Glomerular visceral epithelial cell (primary cell): ENCODE data around the gene OR4C11.

Source experiments
- DNase-seq: peaks from one replicate; pipeline ENCODE4 v3.0.0-alpha.2; 2016; ENCODE audit errors: extremely low spot score

OR4C11 gene, protein sequence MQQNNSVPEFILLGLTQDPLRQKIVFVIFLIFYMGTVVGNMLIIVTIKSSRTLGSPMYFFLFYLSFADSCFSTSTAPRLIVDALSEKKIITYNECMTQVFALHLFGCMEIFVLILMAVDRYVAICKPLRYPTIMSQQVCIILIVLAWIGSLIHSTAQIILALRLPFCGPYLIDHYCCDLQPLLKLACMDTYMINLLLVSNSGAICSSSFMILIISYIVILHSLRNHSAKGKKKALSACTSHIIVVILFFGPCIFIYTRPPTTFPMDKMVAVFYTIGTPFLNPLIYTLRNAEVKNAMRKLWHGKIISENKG

DNA sequence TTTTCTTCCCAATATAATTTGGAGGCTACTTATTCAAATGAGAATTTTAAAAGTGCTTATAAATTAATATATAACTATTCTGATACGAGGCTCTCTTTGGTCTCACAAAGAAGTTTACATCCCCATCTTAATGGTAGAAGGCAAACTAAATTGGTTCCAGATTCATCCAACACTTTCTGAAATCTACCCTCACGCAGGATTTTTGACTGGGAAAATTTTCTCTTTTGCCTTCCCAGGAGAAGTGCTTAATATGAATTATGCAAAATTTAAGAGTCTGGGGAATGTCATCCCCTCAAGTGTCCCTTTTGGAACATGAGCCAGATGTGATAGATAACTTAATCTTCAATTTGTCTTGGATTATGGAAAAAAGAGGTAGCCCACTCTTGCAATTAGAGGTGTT lies at the start of gene OR4C11:
Gene OR4C11, minus strand, starts transcription at position 101 of the 400 bp plus-strand sequence. CDS start 3,272 bp downstream, outside the sequence.
- DNase-seq = no peak

DNA sequence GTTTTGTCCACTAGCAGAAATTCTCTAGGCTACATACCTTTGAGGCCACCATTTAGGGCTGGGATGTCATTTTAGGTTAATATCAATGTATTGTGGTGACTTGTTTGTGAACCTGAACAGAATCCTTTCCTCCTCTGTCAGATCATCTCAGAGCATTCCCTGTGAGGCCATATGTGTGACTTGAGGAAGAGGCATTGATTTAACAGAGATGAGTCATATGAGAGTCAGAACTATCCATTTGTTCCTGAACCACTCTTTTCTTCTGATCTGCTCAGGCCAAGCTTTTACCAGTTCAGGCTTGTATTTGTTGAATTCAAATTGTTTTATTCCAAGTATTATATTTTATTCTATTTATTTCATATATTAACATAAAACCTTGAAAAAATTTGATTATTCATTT lies 47.7 kb upstream of the OR4C11 start:
- no peak for DNase-seq

DNA sequence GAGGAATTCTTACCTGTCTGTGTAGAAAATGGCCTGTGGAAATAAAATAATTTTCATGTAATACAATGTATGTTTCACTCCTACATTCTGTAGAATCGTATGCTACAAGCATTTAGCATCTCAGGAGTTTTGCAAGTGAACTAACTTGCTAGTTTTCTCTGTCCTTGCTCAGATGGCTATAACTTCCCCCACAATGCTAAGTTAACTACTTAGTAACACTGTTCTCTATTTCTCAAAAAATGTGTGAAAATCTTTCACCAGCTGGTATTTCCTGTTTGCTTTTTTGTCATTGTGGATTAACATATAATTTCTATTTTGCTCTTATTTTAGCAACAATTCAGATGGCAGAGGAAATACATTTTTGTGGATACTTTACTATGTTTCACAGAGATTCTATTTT lies 45.1 kb upstream of the OR4C11 start:
- DNase-seq = no peak

DNA sequence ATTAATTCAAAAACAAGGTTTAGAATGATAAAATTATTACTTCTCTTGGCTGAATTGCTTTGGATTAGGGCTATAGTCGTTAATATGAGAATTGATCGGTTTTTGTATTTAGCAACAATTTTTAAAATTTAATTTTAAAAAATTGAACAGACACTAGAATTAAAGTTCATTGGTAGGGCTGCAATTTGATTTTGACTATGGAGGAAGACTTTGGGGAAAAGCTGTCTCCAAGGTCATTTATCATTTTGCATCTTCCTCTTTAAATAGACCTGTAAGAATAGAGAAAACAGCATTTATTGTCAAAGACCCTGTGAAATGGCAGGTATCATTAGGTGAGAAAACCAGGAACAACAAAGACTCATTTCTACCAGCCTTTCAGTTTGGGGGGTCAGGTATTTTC lies 40.6 kb upstream of the OR4C11 start, which contains the start of gene OR4S2:
Gene OR4S2, plus strand, starts transcription at position 301 of the 400 bp plus-strand sequence. CDS start 2,577 bp downstream, outside the sequence.
- no peak for DNase-seq

DNA sequence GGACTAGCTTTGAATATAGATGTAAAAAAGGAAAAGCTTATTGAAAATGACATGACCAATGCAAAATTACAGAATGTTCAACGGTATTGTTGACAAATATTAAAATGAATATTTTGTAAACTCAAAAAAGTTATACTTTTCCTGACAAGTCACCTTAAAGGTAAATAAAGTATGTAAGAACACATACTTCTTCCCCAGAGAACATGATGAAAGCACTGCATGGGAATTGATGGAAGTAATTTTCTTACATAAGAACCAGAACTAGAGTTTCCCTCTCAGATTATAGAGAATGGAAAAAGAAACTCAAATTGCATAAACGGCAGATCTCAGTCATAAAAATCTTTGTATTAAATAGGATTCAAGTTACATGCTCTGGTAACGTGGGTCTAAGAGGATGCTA lies 27.4 kb upstream of the OR4C11 start, which contains the start of gene OR4P4:
Gene OR4P4, plus strand, starts transcription at position 301 of the 400 bp plus-strand sequence.
- DNase-seq = no peak

DNA sequence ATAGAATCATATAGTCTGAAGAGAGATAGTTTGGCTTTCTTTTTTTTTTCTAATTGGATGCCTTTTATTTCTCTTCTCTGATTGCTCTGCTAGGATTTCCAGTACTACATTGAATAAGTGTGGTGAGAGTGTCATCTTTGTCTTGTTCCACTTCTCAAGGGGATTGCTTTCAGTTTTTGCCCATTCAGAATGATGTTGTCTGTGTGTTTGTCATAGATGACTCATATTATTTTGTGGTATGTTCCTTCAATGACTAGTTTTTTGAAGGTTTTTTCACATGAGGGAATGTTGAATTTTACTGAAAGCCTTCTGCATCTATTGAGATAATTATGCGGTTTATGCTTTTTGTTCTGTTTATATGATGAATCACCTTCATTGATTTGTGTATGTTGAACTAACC lies 17.1 kb upstream of the OR4C11 start:
- DNase-seq = no peak

DNA sequence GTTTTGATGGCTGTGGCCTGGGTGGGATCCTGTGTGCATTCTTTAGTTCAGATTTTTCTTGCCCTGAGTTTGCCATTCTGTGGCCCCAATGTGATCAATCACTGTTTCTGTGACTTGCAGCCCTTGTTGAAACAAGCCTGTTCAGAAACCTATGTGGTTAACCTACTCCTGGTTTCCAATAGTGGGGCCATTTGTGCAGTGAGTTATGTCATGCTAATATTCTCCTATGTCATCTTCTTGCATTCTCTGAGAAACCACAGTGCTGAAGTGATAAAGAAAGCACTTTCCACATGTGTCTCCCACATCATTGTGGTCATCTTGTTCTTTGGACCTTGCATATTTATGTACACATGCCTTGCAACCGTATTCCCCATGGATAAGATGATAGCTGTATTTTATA lies 34.9 kb downstream of the OR4C11 start:
- no peak for DNase-seq

DNA sequence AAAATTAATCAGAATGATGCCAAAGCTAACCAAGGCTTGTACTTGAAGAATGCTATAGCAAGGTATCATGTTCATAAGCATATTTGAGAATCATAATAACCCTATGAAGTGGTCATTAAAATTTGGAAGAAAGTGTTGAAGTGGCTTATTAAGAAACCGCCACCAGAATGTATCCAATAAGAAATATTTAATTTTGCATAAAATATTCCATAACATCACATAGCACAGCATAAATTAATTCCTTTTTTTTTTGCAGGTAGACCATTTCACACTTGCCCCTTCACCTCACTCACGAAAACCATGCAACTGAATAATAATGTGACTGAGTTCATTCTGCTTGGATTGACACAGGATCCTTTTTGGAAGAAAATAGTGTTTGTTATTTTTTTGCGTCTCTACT lies 35.6 kb downstream of the OR4C11 start, which contains the start of gene OR4C16:
Gene OR4C16, plus strand, starts transcription at position 301 of the 400 bp plus-strand sequence. Its CDS starts 0 bp downstream, at position 301.
- no peak for DNase-seq

DNA sequence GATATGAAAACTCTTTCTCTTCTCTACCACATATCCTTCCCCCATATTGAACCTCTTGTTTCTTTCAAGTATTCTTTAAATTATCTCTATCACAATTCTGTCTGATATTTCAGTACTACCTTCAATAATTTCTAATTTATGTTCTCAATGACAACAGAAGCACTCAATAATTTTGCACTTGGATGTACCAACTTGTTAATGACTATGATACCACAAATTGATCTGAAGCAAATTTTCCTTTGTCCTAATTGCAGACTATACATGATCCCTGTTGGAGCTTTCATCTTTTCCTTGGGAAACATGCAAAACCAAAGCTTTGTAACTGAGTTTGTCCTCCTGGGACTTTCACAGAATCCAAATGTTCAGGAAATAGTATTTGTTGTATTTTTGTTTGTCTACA lies 53.3 kb downstream of the OR4C11 start, which contains the start of gene OR4C15:
Gene OR4C15, plus strand, starts transcription at position 301 of the 400 bp plus-strand sequence. Its CDS starts 0 bp downstream, at position 301.
- DNase-seq = no peak
